Tracheal epithelial cell (primary cell): Measurements from ENCODE around the gene TTC31. TPM values are rescaled to one million over a fixed set of nuclear protein-coding genes. Genes with fewer than 3 reads are reported as not detected.

Experiments
- total RNA-seq: library from RNA; depleted of rRNA; stranded (reverse); fragments of >200 nt; gene quantifications from 2 replicates; pipeline ENCODE4 v1.2.1, GENCODE V29; 2014

TTC31 gene
- 8.0 and 10.9 TPM in 2 replicates for total RNA-seq

GRCh38 chr2:74482801-74483674 lies at the start of gene TTC31, which contains the start of gene CCDC142:
TTC31 (plus strand) TSS chr2:74483081; CDS start chr2:74483096, 15 bp downstream.
CCDC142 (minus strand) TSS chr2:74482998; CDS start chr2:74482837, 161 bp downstream.

GRCh38 chr2:74441690-74442482 lies 41.0 kb upstream of the TTC31 start, which contains the start of gene RTKN:
RTKN (minus strand) TSS chr2:74441937; CDS start chr2:74441816, 121 bp downstream.

GRCh38 chr2:74454654-74455511 lies 28.0 kb upstream of the TTC31 start, which contains the start of gene INO80B:
INO80B (plus strand) TSS chr2:74455087; CDS start chr2:74455117, 30 bp downstream.

GRCh38 chr2:74458132-74458937 lies 24.5 kb upstream of the TTC31 start, which contains the start of gene WBP1:
WBP1 (plus strand) TSS chr2:74458438; CDS start chr2:74458603, 165 bp downstream.

GRCh38 chr2:74472086-74472944 lies 10.6 kb upstream of the TTC31 start, which contains the start of gene MRPL53:
MRPL53 (minus strand) TSS chr2:74472680; CDS start chr2:74472660, 20 bp downstream.

GRCh38 chr2:74499267-74499939 lies 16.5 kb downstream of the TTC31 start, which contains the start of gene LBX2:
LBX2 (minus strand) TSS chr2:74499603; CDS start chr2:74499537, 66 bp downstream.

DNA sequence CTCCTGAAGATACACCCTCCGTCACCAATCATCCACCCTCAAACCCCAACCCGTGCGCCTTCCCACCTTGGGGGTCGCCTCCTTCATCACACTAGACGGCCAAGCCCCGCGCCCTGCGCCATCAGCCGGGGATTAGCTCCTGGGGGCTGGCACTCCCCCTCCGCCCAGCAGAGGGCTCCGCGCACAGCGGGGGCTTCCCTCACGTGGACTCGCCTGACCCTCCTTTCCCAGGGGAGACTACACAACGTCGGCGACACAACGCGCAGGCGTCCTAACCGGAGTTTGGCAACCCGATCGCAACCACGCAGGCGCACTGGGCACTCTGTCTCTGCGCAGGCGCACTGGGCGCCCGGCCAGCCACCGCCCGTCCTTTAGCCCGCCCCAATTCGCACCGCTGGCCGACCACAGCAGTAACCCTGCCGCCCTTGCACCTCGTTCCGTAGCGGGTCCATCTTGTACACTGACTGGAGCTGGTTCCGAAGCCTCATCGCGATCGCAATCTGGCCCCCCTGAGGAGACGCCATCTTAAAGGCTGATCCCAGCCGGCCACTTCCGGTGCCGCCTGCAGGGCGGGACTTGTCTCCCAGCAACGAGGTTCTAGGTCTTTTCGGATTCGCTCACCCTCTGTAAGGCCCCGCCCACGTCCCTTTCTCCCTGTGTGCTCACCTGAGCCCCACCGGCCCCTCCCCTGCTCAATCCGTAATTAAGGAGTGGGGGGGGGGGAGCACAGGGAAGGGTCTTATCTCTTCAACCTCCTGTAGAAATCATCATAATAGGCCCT lies 24.5 kb downstream of the TTC31 start, which contains the start of gene PCGF1:
PCGF1 (minus strand) TSS at position 551 of the 781 bp plus-strand sequence; CDS start at position 524, 27 bp downstream.

DNA sequence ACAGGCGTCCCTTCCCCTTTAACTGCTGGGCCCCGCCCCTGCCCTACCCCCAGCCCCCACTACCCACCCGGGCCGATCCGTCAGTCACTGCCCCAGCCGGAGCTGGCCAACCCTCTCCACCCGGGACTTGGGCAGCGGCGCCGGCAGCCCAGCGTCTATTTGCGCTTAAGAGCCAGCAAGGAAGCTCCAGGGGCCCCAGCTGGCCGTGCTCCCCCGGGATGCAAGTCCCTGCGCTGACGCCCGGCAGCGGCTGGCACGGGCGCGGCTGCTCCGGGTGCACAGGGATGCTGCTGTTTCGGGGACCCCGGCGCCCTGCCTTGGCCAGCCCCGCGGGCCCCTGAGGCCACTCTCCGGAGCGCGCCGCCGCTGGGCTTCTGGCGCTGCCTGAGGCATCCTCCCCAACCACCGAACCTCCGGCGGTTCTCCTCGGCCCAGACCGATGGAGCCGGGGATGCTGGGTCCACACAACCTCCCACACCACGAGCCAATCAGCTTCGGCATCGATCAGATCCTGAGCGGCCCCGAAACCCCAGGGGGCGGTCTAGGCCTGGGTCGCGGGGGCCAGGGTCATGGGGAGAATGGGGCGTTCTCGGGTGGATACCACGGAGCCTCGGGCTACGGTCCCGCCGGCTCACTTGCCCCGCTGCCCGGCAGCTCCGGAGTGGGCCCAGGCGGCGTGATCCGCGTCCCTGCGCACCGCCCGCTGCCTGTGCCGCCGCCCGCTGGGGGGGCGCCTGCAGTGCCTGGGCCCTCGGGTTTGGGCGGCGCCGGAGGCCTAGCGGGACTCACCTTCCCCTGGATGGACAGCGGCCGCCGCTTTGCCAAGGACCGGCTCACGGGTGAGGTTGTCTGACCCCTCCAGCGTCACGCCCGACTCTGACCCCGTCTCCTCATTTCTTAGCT lies 31.7 kb downstream of the TTC31 start, which contains the start of gene TLX2:
TLX2 (plus strand) TSS at position 83 of the 903 bp plus-strand sequence; CDS start at position 440, 357 bp downstream.

DNA sequence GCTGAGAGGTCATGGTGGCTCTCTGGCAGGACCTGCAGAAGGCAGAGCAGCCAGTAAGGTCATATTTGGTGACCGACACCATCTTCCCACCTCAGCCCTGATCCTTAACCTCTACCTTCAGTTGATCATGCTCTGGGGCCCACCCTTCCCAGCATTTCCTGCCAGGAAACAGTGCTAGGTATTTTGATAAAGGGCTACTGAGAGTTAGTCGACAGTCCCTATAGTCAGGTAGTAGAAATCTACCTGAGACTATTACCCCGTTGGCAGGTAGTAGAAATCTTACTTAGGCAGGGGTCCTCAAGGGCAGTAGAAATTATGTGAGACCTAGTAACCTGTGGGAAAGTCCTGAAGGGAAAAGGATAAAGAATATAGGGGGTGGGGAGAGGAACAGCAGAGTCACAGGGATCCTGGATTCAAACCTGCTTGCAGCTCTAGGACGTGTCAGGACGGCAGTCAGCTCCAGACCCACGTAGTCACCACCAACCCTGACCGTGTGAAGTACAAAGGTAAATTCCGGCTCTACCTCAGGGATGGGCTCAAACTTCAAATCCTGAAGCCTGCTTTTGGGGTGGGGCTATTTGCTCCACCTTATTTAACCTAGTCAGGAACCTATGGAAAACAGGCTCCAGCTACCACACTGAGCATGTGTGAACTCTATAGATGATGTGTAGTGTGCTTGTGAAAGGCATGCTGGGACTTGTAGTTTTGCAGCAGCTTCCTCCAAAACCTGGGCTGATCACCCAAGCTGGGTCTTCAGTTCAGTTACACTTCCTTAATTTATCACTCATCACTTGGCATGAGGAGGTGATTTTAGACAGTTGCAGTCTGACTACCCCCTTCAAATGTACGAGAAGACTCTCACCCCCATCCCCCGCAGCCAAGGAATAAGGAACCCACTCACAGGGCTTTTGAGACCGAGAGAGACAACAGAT lies 43.1 kb downstream of the TTC31 start, which contains the start of gene DQX1:
DQX1 (minus strand) TSS at position 515 of the 932 bp plus-strand sequence; CDS start at position 13, 502 bp downstream.

GRCh38 chr2:74529357-74530238 lies 46.7 kb downstream of the TTC31 start, which contains the start of the genes AUP1 and HTRA2:
AUP1 (minus strand) TSS chr2:74529706; CDS start chr2:74529629, 77 bp downstream.
HTRA2 (plus strand) TSS chr2:74529933; CDS start chr2:74530007, 74 bp downstream.

